A549 treated with AZD9567 at 1 μM for 4 hours (cell line): ENCODE measurements around the gene TCTA. TPM values are rescaled to one million over a fixed set of nuclear protein-coding genes. Genes with fewer than 3 reads are reported as not detected.

Experiments used
- total RNA-seq: library from RNA; stranded (reverse); fragments of 200-300 nt; extraction: Qiagen RNA extraction; gene quantifications from 5 replicates; pipeline ENCODE4 v1.2.3, GENCODE V29; 2022; ENCODE audit not compliant: insufficient read depth

TCTA gene
- total RNA-seq: 20.1 to 24.9 TPM (median 21.9 TPM) in 5 replicates

GRCh38 chr3:49411968-49412631 is at the start of gene TCTA, which contains the start of gene RHOA:
Gene TCTA (plus strand): TSS chr3:49412423. CDS start chr3:49412427, 4 bp downstream.
Gene RHOA (minus strand): TSS chr3:49411976. CDS start chr3:49375589, 36,387 bp downstream.

GRCh38 chr3:49422379-49423248 is 10.4 kb downstream of the TCTA start, which contains the start of gene AMT:
Gene AMT (minus strand): TSS chr3:49422473. CDS start chr3:49422450, 23 bp downstream.

Other genes with a start within 250 kb of the TCTA start
- gene CCDC71, start 246.1 kb upstream of the TCTA start, total RNA-seq: 13.6 to 16.8 TPM (median 15.9 TPM) in 5 replicates
- 4.2 to 7.4 TPM (median 4.6 TPM) in 5 replicates for gene KLHDC8B, start 240.8 kb upstream of the TCTA start, total RNA-seq
- gene C3orf62, start 135.2 kb upstream of the TCTA start, total RNA-seq: 1.7 to 3.0 TPM (median 1.9 TPM) in 5 replicates
- 11.6 to 14.8 TPM (median 14.2 TPM) in 5 replicates for gene USP4, start 72.4 kb upstream of the TCTA start, total RNA-seq
- 192 to 317 TPM (median 287 TPM) in 5 replicates for gene GPX1, start 54.1 kb upstream of the TCTA start, total RNA-seq
- gene RHOA, start 447 bp upstream of the TCTA start, total RNA-seq: 448 to 524 TPM (median 465 TPM) in 5 replicates
- 0.10 to 0.36 TPM (median 0.26 TPM) in 4 of 5 replicates, not detected in the other for gene AMT, start 10.1 kb downstream of the TCTA start, total RNA-seq
- 5.0 to 9.0 TPM (median 5.2 TPM) in 5 replicates for gene NICN1, start 16.9 kb downstream of the TCTA start, total RNA-seq
- gene DAG1, start 57.8 kb downstream of the TCTA start, total RNA-seq: 50.2 to 62.2 TPM (median 57.7 TPM) in 5 replicates
- 0.11 to 0.23 TPM (median 0.20 TPM) in 5 replicates for gene BSN, start 142.1 kb downstream of the TCTA start, total RNA-seq